HG03135 (cell line): ENCODE measurements around the gene NPAS3.

ENCODE experiments used
- ATAC-seq: cut with Tn5 transposase; IDR thresholded peaks from one replicate; pipeline ENCODE4 v1.9.1; 2021; ENCODE audit warnings: mild to moderate bottlenecking, moderate library complexity; ENCODE audit not compliant: unreplicated experiment

The NPAS3 gene

GRCh38 chr14:33568935-33569579 lies 630.4 kb downstream of the NPAS3 start:
- ATAC-seq = no peak

- no peak for ATAC-seq
Observed at GRCh38 chr14:33569821-33570687, 631.4 kb downstream of the NPAS3 start.

GRCh38 chr14:33570694-33571310 lies 632.1 kb downstream of the NPAS3 start:
- ATAC-seq = no peak

- ATAC-seq = no peak
Observed at GRCh38 chr14:33573301-33573880, 634.7 kb downstream of the NPAS3 start.

- no peak for ATAC-seq
Observed at GRCh38 chr14:33576014-33576413, 637.3 kb downstream of the NPAS3 start.

- no peak for ATAC-seq
Observed at GRCh38 chr14:33578461-33579216, 640.0 kb downstream of the NPAS3 start.

GRCh38 chr14:33580231-33580749 lies 641.6 kb downstream of the NPAS3 start:
- ATAC-seq = no peak

GRCh38 chr14:33580841-33581240 lies 642.2 kb downstream of the NPAS3 start:
- no peak for ATAC-seq

GRCh38 chr14:33584697-33585096 lies 646.0 kb downstream of the NPAS3 start:
- ATAC-seq = no peak

GRCh38 chr14:33586806-33587205 lies 648.1 kb downstream of the NPAS3 start:
- no peak for ATAC-seq

- ATAC-seq = no peak
Observed at GRCh38 chr14:33587791-33588190, 649.1 kb downstream of the NPAS3 start.

- no peak for ATAC-seq
Observed at GRCh38 chr14:33588771-33589170, 650.1 kb downstream of the NPAS3 start.

- no peak for ATAC-seq
Observed at GRCh38 chr14:33589334-33589733, 650.7 kb downstream of the NPAS3 start.

GRCh38 chr14:33590891-33591630 lies 652.4 kb downstream of the NPAS3 start:
- no peak for ATAC-seq

GRCh38 chr14:33592297-33592696 lies 653.6 kb downstream of the NPAS3 start:
- ATAC-seq = no peak

- ATAC-seq = no peak
Observed at GRCh38 chr14:33596211-33597080, 657.8 kb downstream of the NPAS3 start.

GRCh38 chr14:33598582-33598981 lies 659.9 kb downstream of the NPAS3 start:
- ATAC-seq = no peak

GRCh38 chr14:33602396-33602795 lies 663.7 kb downstream of the NPAS3 start:
- no peak for ATAC-seq

GRCh38 chr14:33606591-33606990 lies 667.9 kb downstream of the NPAS3 start:
- ATAC-seq = no peak
